ENCODE data around the gene WDR91.

GRCh38 chr7:135236727-135237126, 25.4 kb upstream of the WDR91 start:
- TF ChIP-seq CTCF (IDR thresholded peaks at IDR 0.05; ENCODE audit: insufficient read depth, low read length, poor library complexity, severe bottlenecking) (no peak), EZH2phosphoT487 (conservative IDR thresholded peaks at IDR 0.05; ENCODE audit: low read length) (no peak)

Measured in SU-DHL-6 (cell line).